H1 (cell line): Measurements from ENCODE around the gene BORCS8. TPM values are rescaled to one million over a fixed set of nuclear protein-coding genes. Genes with fewer than 3 reads are reported as not detected.

Experiments
- CTCF ChIA-PET: fragments of 300-600 bp; sonication (Branson Sonifier 250); formaldehyde crosslinking; loops from one replicate; lab custom pipeline; 2021; ENCODE audit not compliant: partially characterized antibody; lab: Charles Lee
- POLR2A ChIA-PET: fragments of 300-600 bp; sonication (Branson Sonifier 250); formaldehyde crosslinking; loops from one replicate; lab custom pipeline; 2021; ENCODE audit warnings: inconsistent platforms; ENCODE audit not compliant: partially characterized antibody; lab: Charles Lee
- DNase-seq, 2 experiments: peaks; one replicate each; pipeline versions ENCODE4 v3.0.0 to v3.0.0-alpha.2; 2010 to 2022; ENCODE audit warnings: low spot score in 2 of 2, low read depth in 1 of 2, mixed read lengths in 1 of 2
- FAIRE-seq: peaks from 2 replicates; lab custom pipeline; 2011; peaks lifted over from hg19 to GRCh38; lab: Jason Lieb, UNC
- H2AFZ ChIP-seq: 2 replicates; pipeline ENCODE4 v1.8.1; 2012; ENCODE audit warnings: low read length, inconsistent platforms
- H2AK5ac ChIP-seq: 2 replicates; pipeline ENCODE4 v1.6.1; 2013; ENCODE audit warnings: low read depth, low read length
- H2BK120ac ChIP-seq: replicated peaks from 2 replicates; pipeline ENCODE3; 2013; ENCODE audit warnings: low read depth, low read length, inconsistent platforms
- H2BK12ac ChIP-seq: 2 replicates; pipeline ENCODE4 v1.6.1; 2013; ENCODE audit warnings: low read depth, low read length
- H2BK15ac ChIP-seq: 2 replicates; pipeline ENCODE4 v1.6.1; 2013; ENCODE audit warnings: low read length
- H2BK20ac ChIP-seq: 2 replicates; pipeline ENCODE4 v1.6.1; 2013; ENCODE audit warnings: low read length
- H2BK5ac ChIP-seq: 2 replicates; pipeline ENCODE4 v1.6.1; 2013; ENCODE audit warnings: low read depth, low read length
- H3K14ac ChIP-seq: 2 replicates; pipeline ENCODE4 v1.6.1; 2013; ENCODE audit warnings: inconsistent platforms; ENCODE audit not compliant: insufficient read length
- H3K18ac ChIP-seq: 2 replicates; pipeline ENCODE4 v1.6.1; 2013; ENCODE audit warnings: low read length; ENCODE audit errors: extremely low read depth
- H3K23ac ChIP-seq: 2 replicates; pipeline ENCODE4 v1.6.1; 2013; ENCODE audit warnings: inconsistent platforms; ENCODE audit not compliant: insufficient read length
- H3K23me2 ChIP-seq: 2 replicates; pipeline ENCODE4 v1.6.1; 2013; ENCODE audit warnings: low read depth, low read length
- H3K27ac ChIP-seq: 2 replicates; pipeline ENCODE4 v1.6.1; 2011; ENCODE audit warnings: low read depth, low read length, inconsistent platforms
- H3K27me3 ChIP-seq, 4 experiments: replicated peaks in 1 of 4; 1 replicate in 1 of 4; 2 replicates in 3 of 4; pipeline versions ENCODE4 v1.6.1 to v1.8.1; 2011 to 2013; ENCODE audit warnings: low read length in 3 of 4, mild to moderate bottlenecking in 3 of 4, inconsistent platforms in 2 of 4, mixed read lengths in 2 of 4, moderate library complexity in 1 of 4; ENCODE audit not compliant: control insufficient read depth in 3 of 4, insufficient read depth in 3 of 4; ENCODE audit errors: extremely low read depth in 1 of 4
- H3K36me3 ChIP-seq, 4 experiments: 2 replicates each; pipeline versions ENCODE4 v1.6.1 to v1.8.1; 2011 to 2013; ENCODE audit warnings: mild to moderate bottlenecking in 4 of 4, low read length in 3 of 4, moderate library complexity in 2 of 4, control low read depth in 1 of 4, inconsistent platforms in 1 of 4; ENCODE audit not compliant: insufficient read depth in 4 of 4, control insufficient read depth in 2 of 4
- H3K4ac ChIP-seq: replicated peaks from 2 replicates; pipeline ENCODE3; 2013; ENCODE audit warnings: low read length, low read depth, mixed read lengths, inconsistent platforms; ENCODE audit not compliant: insufficient read length
- H3K4me1 ChIP-seq, 4 experiments: replicated peaks in 1 of 4; 1 replicate in 1 of 4; 2 replicates in 3 of 4; pipeline versions ENCODE4 v1.6.1 to v1.8.1; 2011 to 2013; ENCODE audit warnings: low read length in 3 of 4, inconsistent platforms in 2 of 4, mixed read lengths in 1 of 4; ENCODE audit not compliant: insufficient read depth in 4 of 4, control insufficient read depth in 3 of 4
- H3K4me2 ChIP-seq, 2 experiments: 2 replicates each; pipeline versions ENCODE4 v1.6.1 to v1.8.1; 2011 to 2013; ENCODE audit warnings: low read depth in 2 of 2, low read length in 2 of 2, control low read depth in 1 of 2, inconsistent platforms in 1 of 2, mild to moderate bottlenecking in 1 of 2; ENCODE audit not compliant: insufficient read depth in 1 of 2
- H3K4me3 ChIP-seq, 4 experiments: fragments of 200-600, 300-600 bp in 1 of 4; sonication (generic), shearing (Covaris generic), sonication (Bioruptor Twin) in 1 of 4; 2 replicates each; pipeline versions ENCODE4 v1.5.1 to v1.8.1; 2011 to 2016; ENCODE audit warnings: low read length in 4 of 4, low read depth in 3 of 4, control low read depth in 2 of 4, inconsistent platforms in 2 of 4, mild to moderate bottlenecking in 2 of 4, mixed read lengths in 1 of 4, moderate library complexity in 1 of 4; ENCODE audit not compliant: insufficient read depth in 2 of 4; ENCODE audit errors: extremely low read depth in 1 of 4
- H3K56ac ChIP-seq: replicated peaks from 2 replicates; pipeline ENCODE3; 2013; ENCODE audit warnings: low read depth, mild to moderate bottlenecking, mixed read lengths, low read length, inconsistent platforms; ENCODE audit not compliant: insufficient read length
- H3K79me1 ChIP-seq: 2 replicates; pipeline ENCODE4 v1.6.1; 2013; ENCODE audit warnings: low read depth, low read length, control low read depth
- H3K79me2 ChIP-seq, 2 experiments: 2 replicates each; pipeline versions ENCODE4 v1.6.1 to v1.8.1; 2012 to 2013; ENCODE audit warnings: low read length in 2 of 2, mild to moderate bottlenecking in 2 of 2, inconsistent platforms in 1 of 2; ENCODE audit not compliant: insufficient read depth in 2 of 2, control insufficient read depth in 1 of 2
- H3K9ac ChIP-seq, 4 experiments: replicated peaks in 1 of 4; 1 replicate in 1 of 4; 2 replicates in 3 of 4; pipeline versions ENCODE4 v1.6.1 to v1.8.1; 2011 to 2013; ENCODE audit warnings: low read depth in 3 of 4, low read length in 3 of 4, control low read depth in 2 of 4, mild to moderate bottlenecking in 2 of 4, moderate library complexity in 2 of 4, inconsistent platforms in 1 of 4; ENCODE audit errors: extremely low read depth in 1 of 4
- H3K9me3 ChIP-seq, 2 experiments: 2 replicates each; pipeline versions ENCODE4 v1.6.1 to v1.8.1; 2012 to 2013; ENCODE audit warnings: mild to moderate bottlenecking in 2 of 2, moderate library complexity in 2 of 2, control low read depth in 1 of 2, inconsistent platforms in 1 of 2, low read depth in 1 of 2, low read length in 1 of 2, mixed read lengths in 1 of 2; ENCODE audit not compliant: insufficient read depth in 2 of 2
- H4K20me1 ChIP-seq, 2 experiments: replicated peaks in 1 of 2; 2 replicates each; pipeline versions ENCODE3 to v1.8.1; 2011 to 2013; ENCODE audit warnings: inconsistent platforms in 2 of 2, low read length in 2 of 2, mild to moderate bottlenecking in 1 of 2; ENCODE audit not compliant: insufficient read depth in 2 of 2, control insufficient read depth in 1 of 2
- H4K5ac ChIP-seq: 2 replicates; pipeline ENCODE4 v1.6.1; 2013; ENCODE audit warnings: low read length, low read depth, mixed read lengths, inconsistent platforms; ENCODE audit not compliant: insufficient read length
- H4K8ac ChIP-seq: 2 replicates; pipeline ENCODE4 v1.8.0; 2013; ENCODE audit warnings: mild to moderate bottlenecking, moderate library complexity, low read length, inconsistent platforms; ENCODE audit not compliant: insufficient read depth; ENCODE audit errors: extremely low read depth
- H4K91ac ChIP-seq: replicated peaks from 2 replicates; pipeline ENCODE3; 2013; ENCODE audit warnings: low read length, mixed read lengths, inconsistent platforms; ENCODE audit not compliant: insufficient read length
- ATF2 ChIP-seq: IDR thresholded peaks from 2 replicates; pipeline ENCODE4 v1.6.1; 2012; ENCODE audit warnings: low read length, inconsistent platforms
- EP300 ChIP-seq, 2 experiments: IDR thresholded peaks; 1 replicate in 1 of 2; 2 replicates in 1 of 2; pipeline ENCODE4 v1.6.1; 2011 to 2012; ENCODE audit warnings: low read depth in 2 of 2, low read length in 2 of 2, mild to moderate bottlenecking in 2 of 2, borderline replicate concordance in 1 of 2, inconsistent platforms in 1 of 2, moderate library complexity in 1 of 2
- NRF1 ChIP-seq: IDR thresholded peaks from 2 replicates; pipeline ENCODE4 v1.6.1; 2011; ENCODE audit warnings: mild to moderate bottlenecking, low read depth, low read length, improper control_type of control experiment
- RXRA ChIP-seq: IDR thresholded peaks from 2 replicates; pipeline ENCODE4 v1.6.1; 2011; ENCODE audit warnings: low read depth, mild to moderate bottlenecking, low read length, moderate library complexity; ENCODE audit not compliant: insufficient read depth
- WGBS, 2 experiments: shearing (Covaris generic) in 1 of 2; methylation state at CpG; one replicate each; pipeline versions ENCODE4 v1.1.6 to v1.1.7; 2013 to 2015; ENCODE audit warnings: low lambda C conversion rate in 2 of 2, mixed read lengths in 2 of 2, inconsistent platforms in 1 of 2, low coverage in 1 of 2, missing lambda C conversion rate in 1 of 2; ENCODE audit not compliant: insufficient replicate concordance in 2 of 2, insufficient coverage in 1 of 2, insufficient read length in 1 of 2; ENCODE audit errors: extremely low coverage in 1 of 2, missing lambda C conversion rate in 1 of 2; 5-methylcytosine and 5-hydroxymethylcytosine counted together
- polyA plus RNA-seq, 7 experiments: library from polyadenylated mRNA; depleted of rRNA in 3 of 7; stranded (reverse) in 5 of 7; unstranded in 2 of 7; fragments of >200 nt in 5 of 7; fragments of 200-250 nt in 2 of 7; gene quantifications; 1 replicate in 5 of 7; 2 replicates in 1 of 7; 4 replicates in 1 of 7; pipeline versions ENCODE4 v1.2.1 to v1.2.3, GENCODE V29; 2011 to 2013; ENCODE audit warnings: missing spikeins in 2 of 7, mixed read lengths in 2 of 7
- total RNA-seq: library from RNA; stranded (reverse); fragmentation: NEBNext Ultra II Directional; extraction: Animal tissue kit (Norgen Biotek cat#: 25700); gene quantifications from 2 replicates; pipeline ENCODE4 v1.2.1, GENCODE V29; 2021

Gene BORCS8
- total and polyA plus RNA-seq, 2 of the 8 experiments (the other 6 are each of a cell fraction or from before 2014, with no cell fraction given): 15.0 to 15.9 TPM

- POLR2A ChIA-PET: interaction anchor here (1.4 to 5.9 kb wide), 4 partner anchors 9 to 59 kb away, joined by 3 to 45 read pairs (median 20); partner anchors contain the start of genes BORCS8, NCAN and RFXANK
- CTCF ChIA-PET: interaction anchor here (0.6 to 1.6 kb wide), 10 partner anchors 9 to 114 kb away, joined by 3 to 4 read pairs (median 3); partner anchors contain the start of gene TM6SF2
- H3K9ac ChIP-seq: 0 out of 7 replicates have a peak overlapping the region, but pooled peaks of 1 of the 4 experiments have one; percentile 66
- TF ChIP-seq EP300 (IDR thresholded peaks at IDR 0.05; ENCODE audit: borderline replicate concordance in 1 of 2, low read depth in 2 of 2, low read length in 2 of 2) (no peak), RXRA (no peak), ATF2 (no peak), NRF1 (no peak)
These were observed 10.0 kb upstream of the BORCS8 start for GRCh38 chr19:19201697-19202630.

More at GRCh38 chr19:19201697-19202630, 10.0 kb upstream of the BORCS8 start:
- Histone ChIP-seq H4K8ac (peak overlapping the region; percentile 20; the same call in 1 of the 2 replicates), H2BK12ac (no peak overlapping the region), H3K4ac (no peak overlapping the region), H3K27ac (no peak overlapping the region), H3K79me1 (no peaks in the 10 kb centered on the region; the same call in 1 of the 2 replicates), H3K18ac (no peak overlapping the region), H4K91ac (no peak overlapping the region), H3K23ac (no peak overlapping the region), H3K56ac (no peak overlapping the region), H3K9me3 (no peaks in the 10 kb centered on the region), H4K20me1 (peaks cover 2 to 11% of the 10 kb centered on the region in 2 experiments), H2BK20ac (no peak overlapping the region), H2AFZ (no peak overlapping the region), H3K4me1 (peaks cover 0 to 6% (median 0%) of the 10 kb centered on the region in 4 experiments; a peak in 2 of 7 replicates), H3K27me3 (peaks cover 0 to 28% (median 27%) of the 10 kb centered on the region in 4 experiments; a peak in 6 of 7 replicates), H2BK15ac (no peak overlapping the region), H3K23me2 (peaks cover 9% of the 10 kb centered on the region), H2AK5ac (no peak overlapping the region), H3K4me2 (peak overlapping the region; percentile 76 to 88), H4K5ac (no peak overlapping the region), H3K14ac (no peak overlapping the region), H3K4me3 (peak overlapping the region; percentile 78 to 92 (median 88); a peak in 7 of 8 replicates), H2BK120ac (no peak overlapping the region), H3K79me2 (no peaks in the 10 kb centered on the region), H3K36me3 (peaks cover under 1 to 15% (median 7%) of the 10 kb centered on the region in 4 experiments; a peak in 4 of 8 replicates), H2BK5ac (no peak overlapping the region; the same call in 1 of the 2 replicates)
- no peak for DNase-seq
- 92% methylated on average over 19 of the region's 19 CpGs; no CpG with 5 or more reads in 1 of the 2 experiments for WGBS, 2 experiments
- FAIRE-seq: no peak
